Left ventricle myocardium inferior (tissue), 1 donor: ENCODE results near the gene UBXN11. TPM values are rescaled to one million over a fixed set of nuclear protein-coding genes. Genes with fewer than 3 reads are reported as not detected.
"Not testable (repeated sequence)": the region's sequence is repeated elsewhere in the genome, so short reads cannot be mapped to it uniquely, and the experiment has no call there.

Source experiments
- DNase-seq: peaks from one replicate; pipeline ENCODE4 v3.0.0-alpha.2; 2020
- H3K27ac ChIP-seq: fragments of 200-600 bp; replicated peaks from 2 replicates; pipeline ENCODE4 v1.8.0; 2021
- H3K27me3 ChIP-seq: fragments of 200-600 bp; 2 replicates; pipeline ENCODE4 v1.8.0; 2021; ENCODE audit warnings: low read depth
- H3K36me3 ChIP-seq: fragments of 200-600 bp; 2 replicates; pipeline ENCODE4 v1.8.0; 2021
- H3K4me1 ChIP-seq: fragments of 200-600 bp; 2 replicates; pipeline ENCODE4 v1.8.0; 2021
- H3K4me3 ChIP-seq: fragments of 200-600 bp; 2 replicates; pipeline ENCODE4 v1.8.0; 2021; ENCODE audit warnings: mild to moderate bottlenecking, moderate library complexity
- H3K9me3 ChIP-seq: fragments of 200-600 bp; replicated peaks from 2 replicates; pipeline ENCODE4 v1.8.0; 2021
- CTCF ChIP-seq: fragments of 200-600 bp; IDR thresholded peaks from 2 replicates; pipeline ENCODE4 v1.8.0; 2021; ENCODE audit warnings: antibody characterized with exemption, mild to moderate bottlenecking, borderline replicate concordance
- intact Hi-C: fragments of 100-400 bp; cut with micrococcal nuclease; formaldehyde crosslinking; loops from one replicate; pipeline ENCODE4 v1.11.0; 2022
- total RNA-seq: library from RNA; stranded (reverse); fragmentation: NEBNext Ultra II Directional; extraction: Animal tissue kit (Norgen Biotek cat#: 25700); gene quantifications from one replicate; pipeline ENCODE4 v1.2.1, GENCODE V29; 2021
- donor health status: DM: no; HTN: yes; CAD: no; lungs with severe emphysema.

Gene UBXN11
- total RNA-seq, 1 donor from 2014 or later = 11.6 TPM

- Histone ChIP-seq H3K36me3 (no peaks in the 10 kb centered on the region), H3K27me3 (peaks cover 77% of the 10 kb centered on the region), H3K4me1 (no peaks in the 10 kb centered on the region), H3K4me3 (no peak overlapping the region), H3K27ac (no peak overlapping the region), H3K9me3 (no peaks in the 10 kb centered on the region)
- DNase-seq = no peak
- intact Hi-C loops = no loop called here
- no peak for TF ChIP-seq CTCF
These were observed 23.8 kb upstream of the UBXN11 start for GRCh38 chr1:26330276-26330675.

- H3K4me3 ChIP-seq, H3K36me3 ChIP-seq, H3K4me1 ChIP-seq, H3K27ac ChIP-seq, DNase-seq, H3K9me3 ChIP-seq: not testable (repeated sequence)
- H3K27me3 ChIP-seq = peaks cover 71% of the 10 kb centered on the region
- intact Hi-C loops = loop anchor here (10.0 kb wide), 1 partner anchor 225 kb away; no protein-coding TSS in a partner anchor
These were observed 22.9 kb upstream of the UBXN11 start for GRCh38 chr1:26329380-26329779.

- Histone ChIP-seq H3K4me3 (no peak overlapping the region), H3K9me3 (no peaks in the 10 kb centered on the region), H3K4me1 (no peaks in the 10 kb centered on the region), H3K36me3 (no peaks in the 10 kb centered on the region), H3K27ac (no peak overlapping the region), H3K27me3 (peaks cover 63% of the 10 kb centered on the region)
- no peak for DNase-seq
- no peak for TF ChIP-seq CTCF
- intact Hi-C loops = loop anchor here (10.0 kb wide), 1 partner anchor 224 kb away; no protein-coding TSS in a partner anchor
These were observed 22.2 kb upstream of the UBXN11 start for GRCh38 chr1:26328597-26328996.

- no peaks in the 10 kb centered on the region for H3K4me1 ChIP-seq
- TF ChIP-seq CTCF = no peak
- peaks cover 56% of the 10 kb centered on the region for H3K27me3 ChIP-seq
- intact Hi-C loops = loop anchor here (10.0 kb wide), 1 partner anchor 223 kb away; no protein-coding TSS in a partner anchor
- H3K36me3 ChIP-seq = no peaks in the 10 kb centered on the region
- no peak for DNase-seq
- no peak overlapping the region for H3K4me3 ChIP-seq
- H3K27ac ChIP-seq = no peak overlapping the region
- H3K9me3 ChIP-seq = no peaks in the 10 kb centered on the region
These were observed 21.5 kb upstream of the UBXN11 start for GRCh38 chr1:26327956-26328362.

GRCh38 chr1:26324550-26324949 lies 18.1 kb upstream of the UBXN11 start:
- no peaks in the 10 kb centered on the region for H3K9me3 ChIP-seq
- TF ChIP-seq CTCF = no peak
- H3K4me3 ChIP-seq = no peak overlapping the region
- no peaks in the 10 kb centered on the region for H3K36me3 ChIP-seq
- peaks cover 23% of the 10 kb centered on the region for H3K27me3 ChIP-seq
- H3K4me1 ChIP-seq = peaks cover 6% of the 10 kb centered on the region
- no peak for DNase-seq
- intact Hi-C loops = loop anchor here (5.0 to 10.0 kb wide), 2 partner anchors 47 to 220 kb away; no protein-coding TSS in a partner anchor
- H3K27ac ChIP-seq = no peak overlapping the region

GRCh38 chr1:26323382-26323781 lies 16.9 kb upstream of the UBXN11 start:
- no peaks in the 10 kb centered on the region for H3K36me3 ChIP-seq
- peaks cover 9% of the 10 kb centered on the region for H3K4me1 ChIP-seq
- no peaks in the 10 kb centered on the region for H3K9me3 ChIP-seq
- no peak overlapping the region for H3K27ac ChIP-seq
- intact Hi-C loops = loop anchor here (5.0 to 10.0 kb wide), 2 partner anchors 46 to 219 kb away; no protein-coding TSS in a partner anchor
- DNase-seq = no peak
- TF ChIP-seq CTCF = no peak
- peaks cover 16% of the 10 kb centered on the region for H3K27me3 ChIP-seq
- H3K4me3 ChIP-seq = no peak overlapping the region
